NCI-H69 (cell line): ENCODE results near the gene ANKRD40.
A peak's percentile ranks its signal among the peaks of the same experiment; 100 is the strongest.

ENCODE experiments used
- DNase-seq: peaks from one replicate; lab custom pipeline; 2025; lab: John Stamatoyannopoulos, UW

ANKRD40 gene

GRCh38 chr17:50668025-50668837, 39.5 kb downstream of the ANKRD40 start:
- DNase-seq: no peak

GRCh38 chr17:50667259-50668024, 40.3 kb downstream of the ANKRD40 start:
- DNase-seq: no peak

- DNase-seq: no peak
Measured at GRCh38 chr17:50666316-50666715, 41.4 kb downstream of the ANKRD40 start.

- no peak for DNase-seq
Measured at GRCh38 chr17:50665838-50666237, 41.9 kb downstream of the ANKRD40 start.

- no peak for DNase-seq
Measured at GRCh38 chr17:50664788-50665458, 42.8 kb downstream of the ANKRD40 start.

- DNase-seq: no peak
Measured at GRCh38 chr17:50663812-50664374, 43.8 kb downstream of the ANKRD40 start.

- DNase-seq: no peak
Measured at GRCh38 chr17:50662632-50663225, 45.0 kb downstream of the ANKRD40 start.

- DNase-seq: peak; percentile 85
Measured at GRCh38 chr17:50661795-50662391, 45.8 kb downstream of the ANKRD40 start.

GRCh38 chr17:50661348-50661747, 46.4 kb downstream of the ANKRD40 start:
- DNase-seq: peak; percentile 61

- no peak for DNase-seq
Measured at GRCh38 chr17:50660887-50661345, 46.8 kb downstream of the ANKRD40 start.

- peak; percentile 93 for DNase-seq
Measured at GRCh38 chr17:50660042-50660886, 47.5 kb downstream of the ANKRD40 start.

GRCh38 chr17:50659179-50659578, 48.5 kb downstream of the ANKRD40 start:
- peak; percentile 22 for DNase-seq

GRCh38 chr17:50658616-50659015, 49.1 kb downstream of the ANKRD40 start:
- DNase-seq: no peak

- no peak for DNase-seq
Measured at GRCh38 chr17:50657627-50658026, 50.1 kb downstream of the ANKRD40 start.

GRCh38 chr17:50657054-50657453, 50.7 kb downstream of the ANKRD40 start:
- DNase-seq: no peak

- DNase-seq: no peak
Measured at GRCh38 chr17:50656509-50656908, 51.2 kb downstream of the ANKRD40 start.

- no peak for DNase-seq
Measured at GRCh38 chr17:50653738-50654137, 54.0 kb downstream of the ANKRD40 start.

GRCh38 chr17:50651661-50652060, 56.1 kb downstream of the ANKRD40 start:
- no peak for DNase-seq

- DNase-seq: peak; percentile 60
Measured at GRCh38 chr17:50649042-50649908, 58.4 kb downstream of the ANKRD40 start.
